Measurements from ENCODE around the gene GCN1.

The GCN1 gene

GRCh38 chr12:120139958-120140357 is 54.6 kb downstream of the GCN1 start:
- DNase-seq (ENCODE audit: low read depth), result no peak
- no peak overlapping the region for H3K4me3 ChIP-seq (ENCODE audit: low read depth, low read length)
- no peak for TF ChIP-seq CTCF (IDR thresholded peaks at IDR 0.05; ENCODE audit: insufficient read depth, low read depth, low read length, missing control alignments)

DNA sequence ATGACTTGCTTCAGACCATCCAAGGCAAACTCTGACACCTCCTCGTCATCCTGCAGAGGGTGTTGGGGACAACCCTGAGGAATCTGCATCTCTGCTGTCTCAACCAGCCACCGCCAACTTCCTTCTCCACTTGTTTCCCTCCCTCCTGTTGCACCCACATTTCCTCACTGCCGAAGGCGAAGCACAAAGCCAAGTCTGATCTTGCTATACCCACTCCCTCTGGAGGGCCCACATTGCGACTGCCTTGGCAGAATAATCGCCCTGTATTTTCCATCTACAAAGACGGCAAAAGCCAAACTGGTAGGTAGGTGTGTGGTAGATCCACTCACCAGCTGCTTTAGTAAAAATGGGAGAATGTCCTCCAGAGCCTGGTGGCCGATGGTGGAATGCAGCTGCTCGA is 56.1 kb downstream of the GCN1 start:
- no peak for DNase-seq (ENCODE audit: low read depth)
- no peak for TF ChIP-seq CTCF (IDR thresholded peaks at IDR 0.05; ENCODE audit: insufficient read depth, low read depth, low read length, missing control alignments)
- no peak overlapping the region for H3K4me3 ChIP-seq (ENCODE audit: low read depth, low read length)

GRCh38 chr12:120137833-120138232 is 56.7 kb downstream of the GCN1 start:
- no peak for DNase-seq (ENCODE audit: low read depth)
- no peak overlapping the region for H3K4me3 ChIP-seq (ENCODE audit: low read depth, low read length)
- TF ChIP-seq CTCF (IDR thresholded peaks at IDR 0.05; ENCODE audit: insufficient read depth, low read depth, low read length, missing control alignments), result no peak

DNA sequence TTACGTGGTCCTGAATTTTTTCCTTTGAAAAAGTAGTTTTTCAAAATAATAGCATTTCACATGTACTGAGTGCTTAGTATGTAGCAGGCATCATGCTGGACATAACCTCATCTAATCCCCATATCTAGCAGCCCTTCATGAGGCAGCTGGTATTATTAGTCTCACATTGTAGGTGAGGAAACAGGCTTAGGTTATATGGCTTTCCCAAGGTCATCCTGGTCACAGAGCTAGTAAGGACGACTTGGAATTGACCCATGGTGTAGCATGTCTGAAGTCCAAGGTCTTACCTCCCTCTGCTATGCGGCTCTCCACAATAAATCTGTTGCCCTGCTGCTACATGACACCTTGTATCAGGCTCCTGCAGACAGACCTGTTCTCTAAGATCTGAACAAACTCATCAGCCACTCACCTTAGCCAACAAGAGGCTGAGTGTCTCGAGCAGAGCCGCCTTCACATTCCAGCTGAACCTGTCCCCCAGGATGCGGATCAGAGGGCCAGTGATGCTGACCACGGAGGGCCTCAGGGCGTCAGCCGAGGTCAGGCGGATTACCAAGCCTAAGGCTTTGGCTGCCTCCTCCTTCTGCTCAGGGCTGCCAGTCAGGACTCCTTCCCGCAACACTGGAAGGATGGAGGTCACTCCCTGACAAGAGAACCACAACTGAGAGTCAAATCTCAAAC is 58.3 kb downstream of the GCN1 start:
- no peak for TF ChIP-seq CTCF (IDR thresholded peaks at IDR 0.05; ENCODE audit: insufficient read depth, low read depth, low read length, missing control alignments)
- H3K4me3 ChIP-seq (ENCODE audit: low read depth, low read length), result no peak overlapping the region
- no peak for DNase-seq (ENCODE audit: low read depth)

DNA sequence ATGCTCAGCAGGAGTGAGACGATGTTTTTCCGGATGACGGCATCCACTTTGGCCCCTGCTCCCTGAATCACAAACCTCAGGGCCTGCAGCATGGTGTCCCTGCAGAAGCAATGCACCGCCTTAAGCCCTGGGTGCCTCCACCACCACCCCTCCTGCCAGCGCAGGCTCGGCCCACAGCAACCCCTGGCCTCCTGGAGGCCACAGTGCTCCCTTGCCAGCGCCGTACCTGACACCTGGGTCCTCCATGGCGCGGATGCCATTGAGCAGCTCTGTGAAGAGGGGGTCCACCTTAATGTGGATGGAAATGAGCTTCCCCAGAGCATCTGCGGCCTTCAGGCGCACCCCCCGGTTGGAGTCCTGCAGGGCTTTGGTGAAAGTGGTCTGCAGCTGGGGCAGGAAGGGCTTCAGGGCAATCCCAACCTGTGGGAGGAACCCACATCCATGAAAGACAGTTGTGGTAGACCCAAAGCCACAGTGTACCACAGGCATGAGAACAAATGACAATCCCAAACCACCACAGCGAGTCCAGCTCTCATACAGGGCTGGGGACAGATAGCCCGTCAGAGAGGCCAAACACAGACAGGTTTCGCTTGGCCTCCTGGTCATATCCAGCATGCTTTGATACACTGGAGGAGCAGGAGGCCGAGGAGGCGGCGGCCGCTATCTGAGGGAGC is 60.1 kb downstream of the GCN1 start:
- no peak for TF ChIP-seq CTCF (IDR thresholded peaks at IDR 0.05; ENCODE audit: insufficient read depth, low read depth, low read length, missing control alignments)
- no peak for DNase-seq (ENCODE audit: low read depth)
- H3K4me3 ChIP-seq (ENCODE audit: low read depth, low read length), result no peak overlapping the region

- TF ChIP-seq CTCF (IDR thresholded peaks at IDR 0.05; ENCODE audit: insufficient read depth, low read depth, low read length, missing control alignments), result no peak
- peak overlapping the region; percentile 12 for H3K4me3 ChIP-seq (ENCODE audit: low read depth, low read length)
- DNase-seq (ENCODE audit: low read depth), result peak; percentile 92
Measured at GRCh38 chr12:120132863-120133385, 61.6 kb downstream of the GCN1 start.

All from GM12865 (cell line).